Bronchial epithelial cell (primary cell): ENCODE measurements around the gene RASA2. TPM values are rescaled to one million over a fixed set of nuclear protein-coding genes. Genes with fewer than 3 reads are reported as not detected.

Source experiments
- DNase-seq: peaks from one replicate; pipeline ENCODE4 v3.0.0-alpha.2; 2010; ENCODE audit warnings: low read depth
- FAIRE-seq: peaks from 2 replicates; lab custom pipeline; 2011; peaks lifted over from hg19 to GRCh38; lab: Jason Lieb, UNC
- H3K27me3 ChIP-seq: 2 replicates; pipeline ENCODE4 v1.5.1; 2011; ENCODE audit warnings: low read length; ENCODE audit not compliant: control insufficient read depth, insufficient read depth
- H3K36me3 ChIP-seq: 2 replicates; pipeline ENCODE4 v1.5.1; 2011; ENCODE audit warnings: low read length; ENCODE audit not compliant: control insufficient read depth, insufficient read depth
- H3K4me3 ChIP-seq: 2 replicates; pipeline ENCODE4 v1.5.1; 2011; ENCODE audit warnings: mild to moderate bottlenecking, low read depth, low read length, control low read depth
- CTCF ChIP-seq: IDR thresholded peaks from 2 replicates; pipeline ENCODE4 v1.5.1; 2011; ENCODE audit warnings: mild to moderate bottlenecking, moderate library complexity, low read length, control low read depth, inconsistent platforms; ENCODE audit not compliant: insufficient read depth, severe bottlenecking
- total RNA-seq: library from RNA; depleted of rRNA; stranded (reverse); fragments of >200 nt; gene quantifications from 2 replicates; pipeline ENCODE4 v1.2.1, GENCODE V29; 2014

Gene RASA2
- total RNA-seq, 1 donor from 2014 or later = 11.8 TPM

- DNase-seq (no peak), FAIRE-seq (no peak)
- Histone ChIP-seq H3K36me3 (no peaks in the 10 kb centered on the region), H3K4me3 (no peak overlapping the region), H3K27me3 (peaks cover 4% of the 10 kb centered on the region)
- no peak for TF ChIP-seq CTCF
These were observed 146.1 kb downstream of the RASA2 start for GRCh38 chr3:141632779-141633374.

GRCh38 chr3:141642215-141642614 lies 155.4 kb downstream of the RASA2 start:
- no peak for TF ChIP-seq CTCF
- FAIRE-seq (no peak), DNase-seq (no peak)
- Histone ChIP-seq H3K4me3 (no peak overlapping the region), H3K27me3 (no peaks in the 10 kb centered on the region), H3K36me3 (no peaks in the 10 kb centered on the region)

- Histone ChIP-seq H3K27me3 (no peaks in the 10 kb centered on the region), H3K4me3 (no peak overlapping the region), H3K36me3 (no peaks in the 10 kb centered on the region)
- DNase-seq (no peak), FAIRE-seq (no peak)
- TF ChIP-seq CTCF = no peak
These were observed 156.6 kb downstream of the RASA2 start for GRCh38 chr3:141643391-141643790.

- no peak for TF ChIP-seq CTCF
- Histone ChIP-seq H3K4me3 (no peak overlapping the region), H3K27me3 (no peaks in the 10 kb centered on the region), H3K36me3 (no peaks in the 10 kb centered on the region)
- FAIRE-seq (no peak), DNase-seq (peak; percentile 37)
These were observed 157.0 kb downstream of the RASA2 start for GRCh38 chr3:141643796-141644195.

- TF ChIP-seq CTCF = peak; percentile 76
- FAIRE-seq = no peak
- H3K4me3 ChIP-seq = no peak overlapping the region
- H3K36me3 ChIP-seq = no peaks in the 10 kb centered on the region
- no peaks in the 10 kb centered on the region for H3K27me3 ChIP-seq
- peak; percentile 53 for DNase-seq
These were observed 158.1 kb downstream of the RASA2 start for GRCh38 chr3:141644931-141645330.
